NT2/D1 (cell line): Measurements from ENCODE around the gene DUSP28.

Source experiments
- SUZ12 ChIP-seq: IDR thresholded peaks from 2 replicates; pipeline ENCODE4 v1.6.1; 2011; ENCODE audit not compliant: insufficient read length, insufficient read depth; ENCODE audit errors: extremely low read depth
- YY1 ChIP-seq: IDR thresholded peaks from 2 replicates; pipeline ENCODE4 v1.6.1; 2011; ENCODE audit not compliant: insufficient read length, insufficient read depth
- ZNF274 ChIP-seq: IDR thresholded peaks from 2 replicates; pipeline ENCODE4 v1.6.1; 2011; ENCODE audit warnings: mild to moderate bottlenecking, low read depth, low read length

DNA sequence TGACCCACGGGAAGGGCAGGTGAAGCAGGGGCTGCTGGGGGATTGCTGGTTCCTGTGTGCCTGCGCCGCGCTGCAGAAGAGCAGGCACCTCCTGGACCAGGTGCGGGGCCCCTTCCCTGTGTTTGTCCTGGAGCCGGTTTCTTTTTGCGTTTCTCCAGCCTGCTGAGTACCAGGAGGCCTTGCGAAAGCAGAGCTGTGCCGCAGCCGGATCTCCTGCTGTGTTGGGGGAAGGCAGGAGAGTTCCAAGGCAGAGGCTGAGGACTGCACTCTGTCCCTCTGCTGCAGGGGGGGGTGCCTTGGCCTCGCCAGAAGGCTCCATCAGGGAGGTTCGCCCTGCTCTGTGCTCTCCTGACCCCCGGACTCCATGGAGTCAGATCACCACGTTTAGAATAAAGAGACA is 29.2 kb downstream of the DUSP28 start:
- TF ChIP-seq ZNF274 (no peak), YY1 (no peak), SUZ12 (no peak)
